ENCODE results near the gene NBPF10.
"Not testable (repeated sequence)": the region's sequence is repeated elsewhere in the genome, so short reads cannot be mapped to it uniquely, and the experiment has no call there.

The NBPF10 gene, protein sequence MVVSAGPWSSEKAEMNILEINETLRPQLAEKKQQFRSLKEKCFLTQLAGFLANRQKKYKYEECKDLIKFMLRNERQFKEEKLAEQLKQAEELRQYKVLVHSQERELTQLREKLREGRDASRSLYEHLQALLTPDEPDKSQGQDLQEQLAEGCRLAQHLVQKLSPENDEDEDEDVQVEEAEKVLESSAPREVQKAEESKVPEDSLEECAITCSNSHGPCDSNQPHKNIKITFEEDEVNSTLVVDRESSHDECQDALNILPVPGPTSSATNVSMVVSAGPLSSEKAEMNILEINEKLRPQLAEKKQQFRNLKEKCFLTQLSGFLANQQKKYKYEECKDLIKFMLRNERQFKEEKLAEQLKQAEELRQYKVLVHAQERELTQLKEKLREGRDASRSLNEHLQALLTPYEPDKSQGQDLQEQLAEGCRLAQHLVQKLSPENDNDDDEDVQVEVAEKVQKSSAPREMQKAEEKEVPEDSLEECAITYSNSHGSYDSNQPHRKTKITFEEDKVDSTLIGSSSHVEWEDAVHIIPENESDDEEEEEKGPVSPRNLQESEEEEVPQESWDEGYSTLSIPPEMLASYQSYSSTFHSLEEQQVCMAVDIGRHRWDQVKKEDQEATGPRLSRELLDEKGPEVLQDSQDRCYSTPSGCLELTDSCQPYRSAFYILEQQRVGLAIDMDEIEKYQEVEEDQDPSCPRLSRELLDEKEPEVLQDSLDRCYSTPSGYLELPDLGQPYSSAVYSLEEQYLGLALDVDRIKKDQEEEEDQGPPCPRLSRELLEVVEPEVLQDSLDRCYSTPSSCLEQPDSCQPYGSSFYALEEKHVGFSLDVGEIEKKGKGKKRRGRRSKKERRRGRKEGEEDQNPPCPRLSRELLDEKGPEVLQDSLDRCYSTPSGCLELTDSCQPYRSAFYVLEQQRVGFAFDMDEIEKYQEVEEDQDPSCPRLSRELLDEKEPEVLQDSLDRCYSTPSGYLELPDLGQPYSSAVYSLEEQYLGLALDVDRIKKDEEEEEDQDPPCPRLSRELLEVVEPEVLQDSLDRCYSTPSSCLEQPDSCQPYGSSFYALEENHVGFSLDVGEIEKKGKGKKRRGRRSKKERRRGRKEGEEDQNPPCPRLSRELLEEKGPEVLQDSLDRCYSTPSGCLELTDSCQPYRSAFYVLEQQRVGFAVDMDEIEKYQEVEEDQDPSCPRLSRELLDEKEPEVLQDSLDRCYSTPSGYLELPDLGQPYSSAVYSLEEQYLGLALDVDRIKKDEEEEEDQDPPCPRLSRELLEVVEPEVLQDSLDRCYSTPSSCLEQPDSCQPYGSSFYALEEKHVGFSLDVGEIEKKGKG (N-terminal part only)

DNA sequence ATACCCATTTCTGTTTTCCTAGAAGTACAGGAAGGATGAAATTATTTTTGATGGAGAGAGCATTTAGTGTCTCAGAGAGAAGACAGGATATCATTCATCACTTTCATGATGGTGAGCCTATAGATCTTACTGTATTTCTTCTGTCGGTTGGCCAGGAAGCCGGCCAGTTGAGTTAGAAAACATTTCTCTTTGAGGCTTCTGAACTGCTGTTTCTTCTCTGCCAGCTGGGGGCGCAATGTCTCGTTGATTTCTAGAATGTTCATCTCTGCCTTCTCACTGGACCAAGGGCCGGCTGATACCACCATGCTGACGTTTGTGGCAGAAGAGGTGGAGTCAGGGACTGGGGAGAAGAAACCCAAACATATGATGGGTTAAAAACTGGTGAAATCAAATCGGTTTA lies at the start of gene NBPF10:
Gene NBPF10, minus strand, starts transcription at position 340 of the 400 bp plus-strand sequence. Its CDS starts 35 bp downstream, at position 305.
- DNase-seq (ENCODE audit: low spot score): not testable (repeated sequence)

DNA sequence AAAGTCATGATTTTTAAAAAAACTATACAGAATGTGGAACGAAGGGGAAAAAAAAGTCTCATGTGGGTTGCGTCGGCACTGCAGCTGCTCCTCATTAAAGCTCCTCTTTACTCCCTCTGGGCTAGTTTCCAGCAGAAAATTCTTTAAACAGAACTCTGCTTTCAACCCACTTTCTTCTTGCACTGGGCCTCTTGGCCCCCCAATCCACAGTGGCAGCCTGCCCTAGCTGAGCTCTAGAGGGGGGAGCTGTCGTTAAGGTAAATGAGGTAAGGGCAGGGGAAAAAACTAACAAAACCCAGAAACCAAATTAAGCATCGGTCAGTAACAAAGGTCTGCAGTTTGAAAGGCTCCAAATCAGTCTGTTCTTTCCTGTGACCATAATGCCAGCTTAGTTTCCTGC lies 29.9 kb upstream of the NBPF10 start:
- not testable (repeated sequence) for DNase-seq (ENCODE audit: low spot score)

DNA sequence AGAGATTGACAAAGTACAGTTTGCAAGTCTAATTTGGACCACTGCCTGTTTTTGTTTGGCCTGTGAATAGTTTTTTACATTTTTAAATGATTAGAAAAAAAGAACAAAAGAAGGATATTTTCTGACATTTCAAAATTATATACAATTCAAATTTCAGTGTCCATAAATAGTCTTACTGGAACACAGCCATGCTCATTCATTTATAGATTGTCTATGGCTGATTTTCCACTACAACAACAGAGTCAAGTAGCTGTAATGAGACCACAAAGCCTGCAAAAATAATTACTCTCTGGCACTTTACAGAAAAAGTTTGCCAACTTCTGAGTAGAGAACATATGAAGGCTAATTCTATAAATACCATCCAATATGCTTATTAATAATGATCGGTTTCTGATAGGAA lies 23.1 kb upstream of the NBPF10 start:
- not testable (repeated sequence) for DNase-seq (ENCODE audit: low spot score)

DNA sequence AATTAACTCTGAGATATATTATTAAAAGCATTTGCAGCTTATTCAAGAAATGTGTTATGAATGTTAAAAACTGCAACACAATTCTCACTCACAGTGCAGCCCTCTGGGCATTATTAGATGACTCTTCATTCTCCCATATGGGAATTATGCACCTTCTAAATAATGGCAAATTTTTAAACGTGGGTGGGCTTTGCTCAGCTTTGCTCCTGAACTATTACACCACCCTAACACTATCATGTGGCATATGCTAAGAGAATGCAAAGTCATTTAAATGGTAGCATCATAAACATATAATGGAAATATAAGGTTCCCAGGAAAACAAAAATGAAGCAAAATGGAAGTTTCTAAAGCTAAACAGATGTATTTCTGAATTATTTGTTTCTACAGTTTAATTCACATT lies 22.7 kb upstream of the NBPF10 start:
- DNase-seq (ENCODE audit: low spot score): not testable (repeated sequence)

All from pons (tissue), 1 donor.